ENCODE data around the gene CALN1.

The CALN1 gene

DNA sequence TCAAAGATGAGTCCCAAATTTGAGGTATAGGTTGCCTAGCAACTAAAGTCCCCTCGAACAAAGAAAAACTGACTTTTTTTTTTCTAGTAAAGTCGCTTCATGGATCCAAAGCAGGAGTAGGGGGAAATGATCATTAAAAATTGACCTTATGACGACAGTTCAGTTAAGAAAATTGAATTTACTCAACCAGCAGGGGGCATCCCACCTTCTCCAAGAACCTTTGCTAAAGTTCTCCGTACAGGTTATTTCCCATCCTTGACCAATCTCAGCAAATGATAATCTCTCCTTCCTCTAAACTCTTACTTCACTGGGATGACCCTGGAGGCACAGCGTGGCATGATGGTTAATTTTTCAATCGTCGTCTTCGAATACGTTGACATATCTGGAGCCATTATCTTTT lies 228.3 kb downstream of the CALN1 start:
- ATAC-seq = no peak
- no peak for DNase-seq

- ATAC-seq (no peak), DNase-seq (no peak)
These were observed 230.1 kb downstream of the CALN1 start for GRCh38 chr7:72182036-72182435.

DNA sequence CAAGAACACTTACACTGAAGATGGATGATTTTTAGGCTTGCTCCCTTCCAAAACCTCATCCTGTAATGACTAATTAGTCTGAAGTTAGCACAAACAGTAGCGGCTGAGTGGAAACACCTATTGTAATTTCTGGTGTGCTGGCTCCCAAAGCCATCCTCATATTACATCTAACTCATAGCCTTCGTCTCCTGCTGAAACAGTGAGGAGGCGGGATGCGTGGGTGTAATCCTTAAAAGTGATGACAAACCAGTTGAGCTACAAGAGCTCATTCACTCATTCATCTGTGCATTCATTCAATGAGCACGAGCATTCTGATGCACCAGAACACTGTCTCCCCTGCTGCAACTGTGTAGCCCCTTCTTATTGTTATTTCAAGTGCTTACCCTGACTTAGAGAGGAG lies 235.3 kb downstream of the CALN1 start:
- no peak for DNase-seq

DNA sequence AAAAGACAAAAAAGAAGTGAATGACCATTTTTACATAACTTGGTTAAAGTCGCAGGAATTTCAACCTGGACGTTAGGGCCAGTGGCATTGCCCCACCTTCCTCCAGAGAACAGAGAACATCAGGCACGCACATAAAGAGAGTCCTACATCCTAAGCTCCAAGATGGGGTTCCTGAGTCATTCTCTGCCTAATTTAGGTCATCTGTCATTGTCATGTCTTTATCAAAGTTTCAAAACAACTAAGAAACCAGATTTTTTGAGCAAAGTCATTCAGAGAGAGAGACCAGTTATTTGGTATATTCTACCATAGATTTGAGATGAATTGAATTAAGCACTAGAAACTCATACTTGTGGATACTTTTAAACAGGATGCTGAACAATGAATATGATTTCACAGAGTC lies 241.7 kb downstream of the CALN1 start:
- DNase-seq (no peak), ATAC-seq (no peak)

More for the DNA sequence above, 235.3 kb downstream of the CALN1 start:
- ATAC-seq = no peak

DNA sequence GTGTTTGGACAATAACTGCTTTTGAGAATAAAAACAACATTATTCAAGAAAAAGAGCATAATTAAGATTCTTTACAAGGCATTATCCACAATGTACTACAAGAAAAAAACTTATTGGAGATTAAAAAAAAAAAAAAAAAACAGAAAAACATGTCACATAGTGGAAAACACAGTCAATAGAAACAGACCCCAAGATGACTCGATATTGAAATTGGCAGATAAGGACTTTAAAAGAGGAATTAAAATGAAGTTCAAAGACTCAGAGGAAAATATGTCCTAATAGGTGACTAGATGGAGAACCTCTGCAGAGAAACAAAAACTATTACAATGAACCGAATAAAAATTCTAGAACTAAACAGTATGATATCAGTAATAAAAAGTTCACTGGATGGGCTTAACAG lies 248.9 kb downstream of the CALN1 start:
- no peak for ATAC-seq

GRCh38 chr7:72161534-72161933 lies 250.6 kb downstream of the CALN1 start:
- DNase-seq = no peak
- ATAC-seq = no peak

More for the DNA sequence above, 248.9 kb downstream of the CALN1 start:
- no peak for DNase-seq

GRCh38 chr7:72159911-72160310 lies 252.2 kb downstream of the CALN1 start:
- no peak for DNase-seq
- ATAC-seq = no peak

DNA sequence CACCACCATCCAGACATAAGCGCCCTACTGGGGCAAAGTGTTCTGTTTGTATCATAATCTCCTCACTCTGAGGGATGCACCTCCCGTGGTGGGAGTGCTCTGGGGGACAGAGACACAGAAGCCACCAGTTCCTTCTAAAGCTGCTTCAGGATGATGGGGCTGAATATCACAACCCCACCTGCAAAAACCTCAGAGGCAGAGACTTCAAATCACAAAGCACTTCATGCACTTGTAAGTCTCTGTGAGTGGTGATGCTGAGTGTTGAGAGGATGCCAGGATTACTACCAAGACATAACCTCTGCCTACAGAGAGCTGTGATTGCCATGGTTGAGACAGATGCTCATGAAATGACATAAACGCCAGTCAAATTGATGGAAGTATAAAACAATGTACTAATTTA lies 255.5 kb downstream of the CALN1 start:
- ATAC-seq (no peak), DNase-seq (no peak)

- no peak for DNase-seq
- no peak for ATAC-seq
These were observed 259.0 kb downstream of the CALN1 start for GRCh38 chr7:72153132-72153512.

- DNase-seq = no peak
- no peak for ATAC-seq
These were observed 259.7 kb downstream of the CALN1 start for GRCh38 chr7:72152161-72153131.

DNA sequence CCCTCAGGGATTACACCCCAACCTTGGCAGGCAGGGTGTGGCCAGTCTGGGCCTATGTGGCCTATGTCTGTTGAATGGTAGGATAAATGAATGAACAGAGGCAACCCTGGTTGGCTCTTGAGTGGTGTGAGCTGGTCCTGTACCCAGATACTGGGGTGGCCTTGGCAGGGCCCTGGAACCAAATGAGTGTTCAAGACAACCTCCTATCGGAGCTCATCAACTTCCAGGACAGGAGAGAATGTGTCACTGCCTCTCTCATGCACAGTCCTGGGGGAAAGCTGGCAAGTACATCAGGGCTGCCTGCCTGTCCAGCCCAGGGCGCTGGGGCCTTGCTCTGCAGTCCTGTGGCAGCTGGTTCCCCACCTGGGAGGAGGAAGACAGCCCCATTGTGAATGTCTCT lies 271.6 kb downstream of the CALN1 start:
- DNase-seq (no peak), ATAC-seq (no peak)

DNA sequence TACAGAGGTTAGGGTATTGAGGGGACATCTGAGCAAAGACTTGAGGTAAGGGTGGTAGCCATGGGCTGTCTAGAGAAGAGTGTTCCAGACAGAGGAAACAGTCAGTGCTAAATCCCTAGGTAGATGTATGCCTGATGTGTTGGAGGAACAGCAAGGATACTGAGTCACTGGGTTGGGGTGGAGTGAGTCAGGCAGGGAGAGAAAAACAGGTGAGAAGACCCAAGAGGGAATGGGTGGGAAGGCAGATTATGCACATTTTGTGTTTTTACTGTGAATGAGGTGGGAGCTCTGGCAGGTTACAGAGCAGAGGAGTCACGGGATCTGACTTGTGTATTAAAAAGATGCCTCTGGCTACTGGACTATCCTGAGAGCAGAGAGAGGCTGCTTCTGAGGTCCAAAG lies 285.0 kb downstream of the CALN1 start:
- DNase-seq (no peak), ATAC-seq (no peak)

DNA sequence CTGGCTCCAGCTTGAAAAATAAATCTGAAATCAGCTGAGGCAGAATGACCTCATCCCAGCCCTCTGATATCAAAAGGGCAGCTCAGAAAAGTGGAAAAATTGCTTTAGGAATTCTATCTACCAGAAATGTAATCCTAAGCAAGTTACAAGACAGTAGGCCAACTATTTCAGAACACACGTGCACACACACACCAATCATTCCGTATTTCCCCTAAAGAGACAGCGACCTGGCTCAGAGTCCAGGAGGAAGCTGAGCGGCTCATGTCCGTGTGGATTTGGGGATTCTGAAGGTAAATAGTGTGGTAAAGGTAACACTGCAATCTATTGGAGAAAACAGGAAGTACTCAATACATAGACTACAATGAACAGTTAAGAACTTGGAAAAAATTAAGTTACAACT lies 288.2 kb downstream of the CALN1 start:
- ATAC-seq (no peak), DNase-seq (no peak)

GRCh38 chr7:72118366-72118765 lies 293.8 kb downstream of the CALN1 start:
- DNase-seq (no peak), ATAC-seq (no peak)

- ATAC-seq = no peak
These were observed 298.0 kb downstream of the CALN1 start for GRCh38 chr7:72114129-72114528.

DNA sequence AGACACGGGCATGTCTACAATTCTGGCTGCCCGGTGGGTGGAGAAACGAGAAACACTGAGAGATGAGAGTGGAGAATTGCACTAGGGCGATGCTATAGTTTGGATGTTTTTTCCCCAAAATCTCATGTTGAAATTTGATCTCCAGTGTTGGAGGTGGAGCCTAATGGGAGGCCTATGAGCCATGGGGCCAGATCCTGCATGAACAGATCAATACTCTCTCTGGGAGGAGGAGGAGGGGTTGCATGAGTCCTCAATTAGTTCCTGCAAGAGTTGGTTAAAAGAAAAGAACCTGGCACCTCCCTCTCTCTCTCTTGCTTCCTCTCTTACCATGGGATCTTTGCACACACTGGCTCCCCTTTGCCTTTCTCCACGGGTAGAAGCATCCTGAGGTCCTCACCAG lies 299.1 kb downstream of the CALN1 start:
- ATAC-seq (no peak), DNase-seq (no peak)

More at GRCh38 chr7:72114129-72114528, 298.0 kb downstream of the CALN1 start:
- DNase-seq = no peak

- ATAC-seq (no peak), DNase-seq (no peak)
These were observed 299.6 kb downstream of the CALN1 start for GRCh38 chr7:72112530-72112929.

- ATAC-seq (no peak), DNase-seq (no peak)
These were observed 301.1 kb downstream of the CALN1 start for GRCh38 chr7:72111086-72111485.

DNA sequence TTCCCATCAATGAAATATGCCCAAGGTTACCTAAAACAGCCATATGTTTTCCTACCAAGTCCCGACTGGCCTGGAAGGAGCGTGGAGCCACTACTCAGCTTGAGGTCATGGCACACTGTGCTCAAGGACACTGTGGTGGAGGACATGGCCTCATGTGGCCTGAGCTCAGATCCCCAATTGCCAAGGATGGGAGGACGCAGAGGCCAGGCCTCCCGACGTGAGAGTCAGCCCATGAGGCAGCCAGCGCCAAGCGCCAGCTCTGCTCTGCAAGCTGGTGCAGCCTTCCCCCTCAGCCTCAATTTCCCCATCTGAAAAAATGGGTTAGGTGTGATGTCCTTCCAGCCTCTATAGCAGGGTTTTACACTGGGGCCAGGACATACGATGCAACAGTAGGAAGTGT lies 302.6 kb downstream of the CALN1 start:
- no peak for DNase-seq
- ATAC-seq = no peak

DNA sequence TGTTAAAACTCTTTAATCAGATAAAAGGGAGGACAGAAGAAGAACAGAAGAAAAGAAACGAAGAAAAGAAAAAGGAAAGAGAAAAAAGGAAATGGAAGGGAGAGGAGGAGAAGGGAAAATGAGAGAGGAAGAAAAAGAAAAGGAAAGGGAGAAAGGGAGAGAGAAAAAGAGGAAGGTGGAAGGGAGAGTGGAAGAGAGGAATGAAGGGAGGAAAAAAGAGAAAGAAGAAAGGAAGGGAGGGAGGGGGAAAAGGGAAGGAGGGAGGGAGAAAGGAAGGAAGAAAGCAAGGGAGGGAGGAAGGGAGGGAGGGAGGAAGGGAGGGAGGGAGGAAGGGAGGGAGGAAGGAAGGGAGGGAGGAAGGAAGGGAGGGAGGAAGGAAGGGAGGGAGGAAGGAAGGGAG lies 305.7 kb downstream of the CALN1 start:
- ATAC-seq = no peak
- DNase-seq = no peak

DNA sequence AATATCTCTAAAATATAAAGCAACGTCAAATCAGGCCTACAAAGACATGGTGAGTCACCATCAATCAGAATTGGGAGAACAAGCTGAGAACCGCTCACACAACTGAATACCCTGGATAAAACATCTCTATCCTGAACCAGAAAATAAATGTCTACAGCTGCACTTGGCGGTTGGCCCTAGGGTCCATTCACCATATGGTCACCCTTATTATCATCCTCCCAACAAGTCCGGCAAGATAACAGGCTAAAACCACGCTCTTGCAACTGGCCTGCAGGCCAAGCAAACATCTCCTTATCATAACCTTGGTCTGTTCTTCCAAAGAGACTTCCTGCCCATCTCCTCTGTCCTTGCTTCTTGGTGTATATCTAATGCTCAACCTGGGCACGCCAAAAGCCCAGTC lies 310.7 kb downstream of the CALN1 start:
- DNase-seq = no peak
- no peak for ATAC-seq

GRCh38 chr7:72099784-72100183 lies 312.4 kb downstream of the CALN1 start:
- ATAC-seq = no peak
- no peak for DNase-seq

DNA sequence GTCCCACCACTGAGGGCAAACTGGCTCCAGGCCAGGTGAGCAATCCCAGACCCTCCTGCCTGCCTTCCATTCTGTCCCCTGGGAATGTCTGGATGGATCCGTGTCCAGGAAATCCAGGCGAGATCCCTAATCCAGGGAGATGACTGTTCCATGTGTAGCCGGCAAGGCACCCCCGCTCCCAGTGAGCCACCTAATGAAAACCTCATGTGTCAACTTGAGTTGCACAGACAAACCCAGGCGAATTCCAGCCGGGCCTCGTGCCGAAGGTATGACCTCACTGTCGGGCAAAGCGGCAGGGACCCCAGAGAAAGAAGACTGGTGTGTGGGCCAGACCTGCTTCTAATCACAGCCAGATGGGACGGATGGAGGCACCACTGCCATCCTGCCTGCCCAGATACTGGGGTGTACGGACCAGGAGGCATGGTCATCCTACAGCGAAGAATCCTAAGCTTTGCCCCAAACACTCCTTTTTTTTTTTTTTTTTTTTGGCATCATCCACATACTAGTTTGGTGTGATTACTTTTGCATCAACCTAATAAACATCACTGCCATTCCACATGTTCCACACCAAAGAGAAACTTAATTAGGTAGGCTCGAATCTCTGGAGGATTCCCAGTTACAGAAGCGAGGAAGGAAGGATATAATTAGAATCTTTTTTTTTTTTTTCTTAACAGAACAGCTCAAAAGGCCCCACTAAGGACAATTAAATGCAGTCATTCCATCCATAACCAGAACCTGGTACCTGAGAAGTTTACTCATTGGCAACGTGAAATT lies 313.1 kb downstream of the CALN1 start:
- no peak for DNase-seq
- no peak for ATAC-seq

Measured in stimulated activated naive CD8-positive, alpha-beta T cell treated with anti-CD3 and anti-CD28 coated beads, Interleukin-15, Interleukin-2, amounts not matched to agents 100 U/mL and 50 U/mL, for 24 hours (primary cell).